Kasumi-1 (cell line): ENCODE data around the gene KRTAP5-9.
"Not testable (repeated sequence)": the region's sequence is repeated elsewhere in the genome, so short reads cannot be mapped to it uniquely, and the experiment has no call there.

Experiments used
- DNase-seq, 2 experiments: peaks; one replicate each; lab custom pipeline; 2025; lab: John Stamatoyannopoulos, UW

Gene KRTAP5-9

GRCh38 chr11:71585673-71586072 is 37.5 kb downstream of the KRTAP5-9 start:
- DNase-seq = not testable (repeated sequence)

GRCh38 chr11:71588314-71588713 is 40.1 kb downstream of the KRTAP5-9 start:
- DNase-seq = not testable (repeated sequence)

DNA sequence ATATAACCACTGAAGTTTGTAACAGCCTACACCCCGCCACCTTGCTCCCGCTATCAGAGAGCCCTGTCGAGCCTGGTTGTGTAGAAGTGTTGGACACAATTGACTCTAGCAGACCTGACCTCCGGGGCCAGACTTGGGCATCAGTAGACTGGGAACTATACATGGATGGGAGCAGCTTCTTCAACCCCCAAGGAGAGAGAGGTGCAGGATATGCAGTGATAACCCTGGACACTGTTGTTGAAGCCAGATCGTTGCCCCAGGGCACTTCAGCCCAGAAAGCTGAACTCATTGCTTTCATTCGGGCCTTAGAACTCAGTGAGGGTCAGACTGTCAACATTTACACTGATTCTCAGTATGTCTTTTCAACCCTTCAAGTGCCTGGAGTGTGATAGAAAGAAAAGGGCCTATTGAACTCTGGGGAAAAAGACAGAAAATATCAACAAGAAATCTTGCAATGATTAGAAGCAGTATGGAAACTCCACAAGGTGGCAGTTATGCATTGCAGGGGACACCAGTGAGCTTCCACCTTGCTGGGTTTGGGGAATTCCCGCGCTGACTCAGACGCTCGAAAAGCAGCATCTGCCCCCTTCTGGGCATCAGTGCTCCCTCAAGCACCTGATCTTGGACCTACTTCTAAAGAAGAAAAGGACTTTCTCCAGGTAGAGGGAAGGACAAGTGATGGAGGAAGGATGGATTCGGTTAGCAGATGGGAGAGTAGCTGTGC is 40.8 kb downstream of the KRTAP5-9 start:
- not testable (repeated sequence) for DNase-seq

DNA sequence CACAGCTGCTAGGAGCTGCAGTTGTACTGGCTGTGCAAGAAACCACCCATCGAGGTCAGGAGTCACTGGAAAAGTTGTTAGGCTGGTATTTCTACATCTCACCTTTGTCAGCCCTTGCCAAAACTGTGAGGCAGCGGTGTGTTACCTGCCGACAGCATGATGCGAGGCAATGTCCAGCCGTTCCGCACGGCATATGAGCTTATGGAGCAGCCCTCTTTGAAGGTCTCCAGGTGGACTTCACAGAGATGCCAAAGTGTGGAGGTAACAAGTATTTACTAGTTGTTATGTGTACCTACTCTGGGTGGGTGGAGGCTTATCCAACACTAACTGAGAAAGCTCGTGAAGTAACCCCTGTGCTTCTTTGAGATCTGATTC is 41.3 kb downstream of the KRTAP5-9 start:
- DNase-seq = not testable (repeated sequence)
